Activated CD4-positive, CD25-positive, alpha-beta regulatory T cell (primary cell): ENCODE data around the gene CDH8.

Source experiments
- DNase-seq, 4 experiments: peaks; one replicate each; lab custom pipeline; 2025; lab: John Stamatoyannopoulos, UW

Gene CDH8

GRCh38 chr16:62029947-62030346 is 6.3 kb downstream of the CDH8 start:
- no peak for DNase-seq

GRCh38 chr16:62022688-62023087 is 13.6 kb downstream of the CDH8 start:
- DNase-seq: no peak

- no peak for DNase-seq
Observed at GRCh38 chr16:62021161-62021581, 15.1 kb downstream of the CDH8 start.

GRCh38 chr16:62020681-62021080 is 15.6 kb downstream of the CDH8 start:
- DNase-seq: no peak

DNA sequence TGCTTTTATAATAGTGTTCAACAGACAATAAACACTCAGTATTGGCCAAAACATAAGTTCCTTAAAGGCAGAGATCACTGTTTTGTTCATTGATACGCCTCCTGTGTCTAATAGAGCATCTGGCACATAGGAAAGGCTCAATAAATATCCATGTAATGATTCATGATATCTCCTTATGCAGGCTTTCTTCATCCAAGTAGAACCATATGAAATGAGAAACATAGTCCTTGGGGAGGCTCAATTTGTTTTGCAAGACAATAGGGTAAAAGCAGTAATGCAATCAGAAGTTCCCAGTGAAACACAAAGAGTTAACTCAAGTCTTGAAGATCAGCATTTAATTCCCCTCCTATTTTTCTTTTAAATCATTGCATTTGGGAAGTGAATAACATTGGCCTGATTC is 16.4 kb downstream of the CDH8 start:
- DNase-seq: no peak

GRCh38 chr16:62018301-62019060 is 17.8 kb downstream of the CDH8 start:
- DNase-seq: no peak

GRCh38 chr16:62014319-62014923 is 21.8 kb downstream of the CDH8 start:
- no peak for DNase-seq

- DNase-seq: no peak
Observed at GRCh38 chr16:62010186-62010585, 26.1 kb downstream of the CDH8 start.

- DNase-seq: no peak
Observed at GRCh38 chr16:61998460-61998859, 37.8 kb downstream of the CDH8 start.

DNA sequence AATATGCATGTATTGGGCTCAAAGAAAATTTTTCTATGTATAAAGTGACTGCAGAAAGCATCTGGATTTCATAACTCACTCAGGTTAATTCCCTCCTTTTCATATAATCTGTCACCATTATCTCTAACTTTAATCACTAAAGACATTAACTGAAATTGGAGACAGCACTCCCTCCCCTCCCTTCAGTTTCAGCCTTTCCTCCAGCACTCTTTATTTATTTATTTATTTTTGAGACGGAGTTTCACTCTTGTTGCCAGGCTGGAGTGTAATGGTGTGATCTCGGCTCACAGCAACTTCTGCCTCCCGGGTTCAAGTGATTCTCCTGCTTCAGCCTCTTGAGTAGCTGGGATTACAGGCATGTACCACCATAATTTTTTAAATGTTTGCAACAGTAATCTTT is 43.1 kb downstream of the CDH8 start:
- no peak for DNase-seq

- no peak for DNase-seq
Observed at GRCh38 chr16:61987474-61988012, 48.7 kb downstream of the CDH8 start.

GRCh38 chr16:61969077-61969382 is 67.2 kb downstream of the CDH8 start:
- DNase-seq: no peak

DNA sequence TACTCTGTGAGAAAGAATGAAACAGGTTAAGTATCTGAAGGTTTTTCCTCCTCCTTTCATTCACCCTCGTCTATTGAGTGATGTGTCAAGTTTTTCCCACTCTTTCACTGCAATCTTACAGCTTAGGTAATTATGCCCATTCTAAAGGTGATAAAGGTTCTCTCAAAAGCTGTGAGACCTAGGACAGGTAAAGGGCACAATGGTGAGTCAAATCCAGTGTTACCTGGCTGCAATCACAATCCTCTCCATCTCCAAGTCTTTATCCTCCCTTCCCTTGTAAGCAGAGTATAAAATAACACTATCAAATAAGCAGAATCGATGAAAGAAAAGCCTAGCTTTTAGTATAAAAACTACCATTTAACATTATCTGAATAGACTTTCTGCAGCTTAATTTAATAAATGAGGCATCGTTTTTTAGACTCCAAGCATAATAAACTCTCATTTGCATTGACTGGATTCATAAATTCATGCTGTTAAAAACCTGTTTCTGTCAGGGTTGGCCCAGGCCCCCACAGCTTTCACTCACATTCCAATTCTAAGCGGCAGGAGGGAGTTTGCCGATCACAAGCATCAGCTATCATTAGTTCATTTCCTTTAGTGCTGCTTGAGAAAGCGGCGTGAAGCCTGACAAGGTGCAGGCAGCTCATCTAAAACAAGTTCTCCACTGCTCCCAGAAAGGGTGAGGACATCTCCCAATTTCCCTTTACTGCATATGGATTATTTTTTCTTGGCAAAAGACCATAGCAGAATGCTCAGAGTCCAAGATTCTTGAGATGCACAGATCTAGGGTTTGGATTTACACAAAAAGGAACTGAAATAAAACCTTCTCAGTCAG is 67.8 kb downstream of the CDH8 start:
- DNase-seq: no peak

- DNase-seq: no peak
Observed at GRCh38 chr16:61957075-61957855, 79.0 kb downstream of the CDH8 start.

DNA sequence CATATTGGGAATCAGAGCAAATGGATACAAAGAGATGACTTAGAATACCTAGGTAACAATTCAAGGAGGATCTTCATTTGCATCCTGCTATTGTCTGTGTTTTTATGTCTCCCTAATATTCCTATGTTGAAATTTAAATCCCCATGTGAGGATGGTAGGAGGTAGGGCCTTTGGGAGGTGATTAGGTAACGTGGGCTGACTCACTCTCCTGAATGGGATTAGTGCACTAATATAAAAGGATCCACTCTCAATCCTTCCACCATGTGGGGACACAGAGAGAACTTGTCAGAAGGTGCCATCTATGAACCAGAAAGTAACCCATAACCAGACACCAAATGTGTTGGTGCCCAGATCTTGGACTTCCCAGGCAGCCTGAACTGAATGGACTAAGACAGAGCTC is 83.4 kb downstream of the CDH8 start:
- DNase-seq: no peak

DNA sequence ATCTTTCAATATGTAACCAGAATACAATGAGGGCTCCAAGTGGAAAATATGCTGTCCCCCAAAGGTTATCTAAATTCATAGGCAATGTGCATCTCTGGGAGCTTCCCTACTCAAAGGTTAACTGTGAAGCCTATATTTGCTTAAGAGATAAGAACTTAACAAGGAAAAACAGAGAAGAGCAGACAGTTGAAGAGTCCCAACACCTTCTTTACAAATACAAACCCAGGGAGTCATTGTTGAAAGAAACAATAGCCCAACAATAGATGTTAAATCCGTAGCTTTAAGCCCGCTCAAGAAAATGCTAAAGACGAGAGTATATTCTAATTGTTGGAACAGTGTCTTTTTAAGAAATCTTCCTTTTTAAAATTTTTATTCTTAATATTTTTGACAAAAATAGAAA is 87.8 kb downstream of the CDH8 start:
- no peak for DNase-seq

GRCh38 chr16:61946019-61946418 is 90.2 kb downstream of the CDH8 start:
- DNase-seq: no peak

- no peak for DNase-seq
Observed at GRCh38 chr16:61945511-61945910, 90.7 kb downstream of the CDH8 start.

DNA sequence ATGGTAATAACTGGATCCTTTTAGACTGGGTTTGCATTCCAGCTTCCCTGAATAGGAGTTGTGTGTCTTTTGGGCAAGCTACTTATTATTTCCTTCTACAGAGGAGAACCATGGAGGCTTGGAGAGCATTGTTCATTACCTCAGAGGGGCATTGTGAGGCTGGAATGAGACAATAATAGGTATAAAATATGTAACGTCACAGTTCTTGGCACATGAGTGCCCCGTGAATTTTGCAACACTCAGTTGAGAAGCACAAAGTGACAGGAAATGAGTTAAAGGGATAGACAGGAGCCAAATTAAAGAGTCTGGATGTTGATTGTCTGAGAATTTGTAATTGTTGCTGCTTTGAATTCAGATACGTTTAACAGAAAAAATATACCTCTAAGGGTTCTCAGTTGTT is 92.2 kb downstream of the CDH8 start:
- no peak for DNase-seq

- no peak for DNase-seq
Observed at GRCh38 chr16:61940611-61941010, 95.6 kb downstream of the CDH8 start.

- no peak for DNase-seq
Observed at GRCh38 chr16:61937646-61938045, 98.6 kb downstream of the CDH8 start.

- no peak for DNase-seq
Observed at GRCh38 chr16:61936522-61936921, 99.7 kb downstream of the CDH8 start.
